ENCODE data around the gene ARL6IP4. TPM values are rescaled to one million over a fixed set of nuclear protein-coding genes. Genes with fewer than 3 reads are reported as not detected.

ARL6IP4 gene
- total and polyA plus RNA-seq, 10 of the 15 experiments (the other 5 are each of a cell fraction or from before 2014, with no cell fraction given) = 2.5 to 320 (median 188) TPM

DNA sequence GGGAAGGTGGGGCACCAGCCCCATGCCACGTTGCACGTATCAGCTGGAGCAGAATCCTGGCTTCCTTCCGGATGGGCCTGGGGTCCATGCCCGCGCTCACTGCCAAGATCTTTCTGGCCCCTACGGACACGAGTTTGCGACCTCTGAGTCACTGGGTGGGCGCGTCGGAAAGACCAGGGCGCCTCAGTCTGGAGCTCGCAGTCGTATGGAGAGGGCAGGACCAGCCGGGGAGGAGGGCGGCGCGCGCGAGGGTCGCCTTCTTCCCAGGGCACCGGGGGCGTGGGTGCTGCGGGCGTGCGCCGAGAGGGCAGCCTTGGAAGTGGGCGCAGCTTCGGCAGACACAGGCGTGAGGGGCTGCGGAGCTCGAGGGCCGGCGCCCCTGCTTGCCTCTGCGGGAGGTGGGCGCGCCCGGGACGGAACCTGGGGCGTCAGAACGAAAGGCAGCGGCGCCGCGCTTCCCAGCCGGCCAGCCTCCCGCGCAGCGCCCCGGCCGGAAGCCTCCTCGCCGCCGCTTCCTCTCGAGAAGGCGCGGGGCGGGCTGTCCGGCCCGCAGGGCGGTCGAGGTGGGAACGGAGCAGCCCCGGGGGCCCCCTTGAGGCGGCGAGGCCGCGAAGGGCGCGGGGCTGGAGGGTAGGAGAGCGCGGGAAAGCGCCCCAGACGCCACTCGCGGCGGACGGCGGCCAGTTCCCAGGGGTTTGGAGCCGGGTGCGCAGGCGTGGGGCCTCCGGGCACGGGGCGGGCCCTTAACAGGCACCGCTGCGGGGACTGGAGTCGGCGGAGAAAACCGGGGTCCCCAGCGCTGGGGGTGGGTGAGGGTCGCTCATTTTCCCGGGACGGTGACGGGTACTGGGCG, at the start of gene ARL6IP4 (continued):
- TF ChIP-seq, protein P1, sequence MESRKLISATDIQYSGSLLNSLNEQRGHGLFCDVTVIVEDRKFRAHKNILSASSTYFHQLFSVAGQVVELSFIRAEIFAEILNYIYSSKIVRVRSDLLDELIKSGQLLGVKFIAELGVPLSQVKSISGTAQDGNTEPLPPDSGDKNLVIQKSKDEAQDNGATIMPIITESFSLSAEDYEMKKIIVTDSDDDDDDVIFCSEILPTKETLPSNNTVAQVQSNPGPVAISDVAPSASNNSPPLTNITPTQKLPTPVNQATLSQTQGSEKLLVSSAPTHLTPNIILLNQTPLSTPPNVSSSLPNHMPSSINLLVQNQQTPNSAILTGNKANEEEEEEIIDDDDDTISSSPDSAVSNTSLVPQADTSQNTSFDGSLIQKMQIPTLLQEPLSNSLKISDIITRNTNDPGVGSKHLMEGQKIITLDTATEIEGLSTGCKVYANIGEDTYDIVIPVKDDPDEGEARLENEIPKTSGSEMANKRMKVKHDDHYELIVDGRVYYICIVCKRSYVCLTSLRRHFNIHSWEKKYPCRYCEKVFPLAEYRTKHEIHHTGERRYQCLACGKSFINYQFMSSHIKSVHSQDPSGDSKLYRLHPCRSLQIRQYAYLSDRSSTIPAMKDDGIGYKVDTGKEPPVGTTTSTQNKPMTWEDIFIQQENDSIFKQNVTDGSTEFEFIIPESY (IDR thresholded peaks at IDR 0.05) = no peak
- TF ChIP-seq E4F1 (IDR thresholded peaks at IDR 0.05; ENCODE audit: borderline replicate concordance, partially characterized antibody) (no peak), WRNIP1 (IDR thresholded peaks at IDR 0.05; ENCODE audit: borderline replicate concordance, low read depth, low read length) (no peak), BRCA1 (IDR thresholded peaks at IDR 0.05; ENCODE audit: low read depth, low read length) (no peak), POLR2AphosphoS5 (IDR thresholded peaks at IDR 0.05; ENCODE audit: low read length) (peak; percentile 58; the same call in 1 of the 2 replicates), SREBF2 (IDR thresholded peaks at IDR 0.05; ENCODE audit: low read length) (no peak), RAD51 (IDR thresholded peaks at IDR 0.05) (no peak), ESRRA (IDR thresholded peaks at IDR 0.05; ENCODE audit: low read length) (no peak), POU2F2 (IDR thresholded peaks at IDR 0.05; ENCODE audit: borderline replicate concordance, low read depth, low read length) (0 out of 3 replicates have a peak, but pooled peaks have one; percentile 33), BACH1 (IDR thresholded peaks at IDR 0.05; ENCODE audit: borderline replicate concordance) (peak; percentile 85), NFIC (IDR thresholded peaks at IDR 0.05; ENCODE audit: low read depth, low read length) (no peak), TARDBP (IDR thresholded peaks at IDR 0.05; ENCODE audit: borderline replicate concordance) (no peak), RCOR1 (conservative IDR thresholded peaks at IDR 0.05; ENCODE audit: low read depth, low read length) (no peak), KDM1A (IDR thresholded peaks at IDR 0.05; ENCODE audit: borderline replicate concordance) (no peak), JUNB (IDR thresholded peaks at IDR 0.05) (no peak), SPI1 (IDR thresholded peaks at IDR 0.05; ENCODE audit: borderline replicate concordance, insufficient read depth, low read depth, low read length) (no peak), PAX8 (IDR thresholded peaks at IDR 0.05) (no peak), NR2C1 (IDR thresholded peaks at IDR 0.05) (peak; percentile 58; the same call in 1 of the 2 replicates), MTA2 (IDR thresholded peaks at IDR 0.05; ENCODE audit: low read depth) (no peak), TCF7 (IDR thresholded peaks at IDR 0.05; ENCODE audit: borderline replicate concordance) (no peak)
- TF ChIP-seq, protein P2, sequence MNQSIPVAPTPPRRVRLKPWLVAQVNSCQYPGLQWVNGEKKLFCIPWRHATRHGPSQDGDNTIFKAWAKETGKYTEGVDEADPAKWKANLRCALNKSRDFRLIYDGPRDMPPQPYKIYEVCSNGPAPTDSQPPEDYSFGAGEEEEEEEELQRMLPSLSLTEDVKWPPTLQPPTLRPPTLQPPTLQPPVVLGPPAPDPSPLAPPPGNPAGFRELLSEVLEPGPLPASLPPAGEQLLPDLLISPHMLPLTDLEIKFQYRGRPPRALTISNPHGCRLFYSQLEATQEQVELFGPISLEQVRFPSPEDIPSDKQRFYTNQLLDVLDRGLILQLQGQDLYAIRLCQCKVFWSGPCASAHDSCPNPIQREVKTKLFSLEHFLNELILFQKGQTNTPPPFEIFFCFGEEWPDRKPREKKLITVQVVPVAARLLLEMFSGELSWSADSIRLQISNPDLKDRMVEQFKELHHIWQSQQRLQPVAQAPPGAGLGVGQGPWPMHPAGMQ (IDR thresholded peaks at IDR 0.05; ENCODE audit: borderline replicate concordance) = no peak

Data from GM12878 (cell line).